Activated CD4-positive, alpha-beta T cell treated with anti-CD3 and anti-CD28 coated beads, Interleukin-2, amount 50 U/mL, for 24 hours (primary cell): ENCODE results near the gene ARIH2.

Source experiments
- DNase-seq, 2 donors: peaks; one replicate each; pipeline ENCODE4 v3.0.0-alpha.2; 2020; ENCODE audit warnings: low read depth in 1 of 2, low spot score in 1 of 2

ARIH2 gene

DNA sequence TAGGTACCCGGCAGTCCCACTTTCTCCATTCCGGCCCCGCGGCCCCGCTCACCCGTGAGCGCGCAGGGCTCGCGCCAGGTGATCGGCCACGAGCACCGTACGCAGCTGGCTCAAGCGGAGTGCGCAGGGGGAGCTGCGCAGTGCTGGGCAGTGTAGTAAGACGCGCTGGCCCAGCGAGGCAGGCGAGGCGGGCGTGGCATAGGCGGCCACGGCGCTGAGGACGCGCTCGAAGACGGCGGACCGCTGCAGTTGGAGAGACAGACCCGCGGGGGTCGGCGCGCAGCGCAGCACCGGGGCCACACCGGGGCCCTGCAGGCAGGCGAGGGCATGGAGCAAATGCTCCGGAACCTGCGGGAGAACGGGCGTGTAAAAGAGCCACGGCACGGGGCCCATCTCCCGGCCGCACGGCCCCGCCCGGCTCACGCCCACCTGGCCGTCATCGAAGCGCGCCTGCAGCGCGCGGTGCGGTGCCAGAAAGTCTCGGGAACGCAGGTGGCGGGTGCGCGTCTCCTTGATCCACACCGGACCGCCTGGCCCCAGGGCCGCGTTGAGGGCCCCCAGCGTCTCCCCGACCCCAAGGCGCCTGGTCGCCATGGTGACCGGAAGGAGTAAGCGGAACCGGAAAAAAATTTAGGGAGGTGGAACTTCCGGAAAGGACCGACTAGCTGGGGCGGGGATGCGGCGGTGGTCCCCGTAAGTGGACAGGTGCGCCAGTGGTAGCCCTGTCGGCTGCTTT, 99.5 kb downstream of the ARIH2 start, which contains the start of gene DALRD3:
Gene DALRD3 (minus strand): TSS at position 610 of the 736 bp plus-strand sequence. CDS start 16 bp downstream, at position 594.
- peak; percentile 41 to 57 for DNase-seq

DNA sequence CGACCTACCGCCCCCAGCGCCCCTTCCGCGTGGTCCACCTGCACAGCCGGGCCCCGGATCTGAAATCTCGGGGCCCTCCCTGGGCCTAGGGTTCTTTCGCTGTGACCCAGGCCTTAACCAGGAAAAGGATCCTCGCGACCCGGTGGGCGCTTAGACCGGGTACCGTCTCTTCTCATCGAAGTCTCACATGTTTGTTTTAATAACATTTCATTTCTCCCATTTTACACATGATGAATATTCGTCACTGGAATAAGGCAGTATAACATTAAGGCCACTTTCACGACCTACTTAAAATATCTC, 100.0 kb downstream of the ARIH2 start:
- no peak for DNase-seq

DNA sequence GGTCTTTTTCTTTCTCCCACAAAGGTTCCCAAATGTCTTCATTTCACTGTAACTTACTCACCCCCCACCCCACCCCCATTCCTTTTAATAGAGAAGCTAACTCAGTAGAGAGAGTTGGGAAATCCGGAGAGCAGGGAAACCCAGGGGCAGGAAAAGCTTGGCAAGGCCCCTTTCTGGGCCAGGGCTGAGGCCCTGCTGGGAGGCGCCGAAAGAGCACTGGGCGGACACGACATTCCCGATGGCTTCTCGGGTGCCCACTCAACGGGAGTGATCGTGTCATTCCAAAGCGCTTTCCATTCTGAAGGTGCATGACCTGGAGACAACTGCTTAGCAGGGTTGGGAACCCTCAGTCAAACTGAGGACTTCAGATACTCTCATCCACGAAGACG, 101.3 kb downstream of the ARIH2 start:
- no peak for DNase-seq

DNA sequence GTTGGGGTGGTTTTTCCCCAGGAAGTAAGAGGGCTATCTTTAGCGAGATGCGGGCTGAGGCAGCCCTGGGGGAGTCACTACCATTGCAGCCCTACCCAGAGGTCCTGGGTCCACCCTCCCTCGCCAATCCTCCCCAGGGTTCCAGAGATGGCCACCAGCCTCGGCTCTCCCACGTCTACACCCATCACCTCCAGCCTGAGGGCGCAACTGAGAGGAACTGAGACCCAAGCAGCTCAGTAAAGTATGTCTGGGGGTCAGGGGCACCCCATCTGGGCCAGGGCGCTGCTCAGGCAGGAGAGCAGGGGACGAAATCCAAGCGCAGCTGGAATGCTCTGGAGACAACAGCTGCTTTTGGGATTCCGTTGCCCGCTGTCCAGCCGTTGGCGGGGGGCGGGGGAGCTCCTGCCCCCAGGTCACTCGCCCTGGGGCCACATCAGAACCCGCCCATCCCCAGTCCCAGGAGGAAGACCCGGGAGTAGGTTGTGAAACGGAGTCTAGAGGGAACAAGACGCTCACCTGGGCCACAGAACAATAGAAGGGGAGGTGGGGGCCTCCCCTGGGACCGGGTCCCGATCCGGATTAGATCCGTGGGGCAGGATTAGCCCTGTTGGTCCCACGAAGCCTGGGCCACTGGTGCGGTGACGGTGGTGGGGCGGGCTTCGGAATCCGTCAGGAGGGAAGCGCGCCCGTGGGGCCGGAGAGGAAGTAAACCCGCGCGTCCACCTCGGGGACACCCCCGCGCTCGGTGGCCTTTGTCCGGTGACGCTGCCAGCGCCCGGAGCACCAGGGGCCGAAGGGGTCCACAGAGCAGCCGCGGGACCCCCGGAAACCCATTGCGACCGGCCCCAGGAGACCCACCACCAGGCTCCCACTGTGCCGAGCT, 101.9 kb downstream of the ARIH2 start:
- no peak for DNase-seq

DNA sequence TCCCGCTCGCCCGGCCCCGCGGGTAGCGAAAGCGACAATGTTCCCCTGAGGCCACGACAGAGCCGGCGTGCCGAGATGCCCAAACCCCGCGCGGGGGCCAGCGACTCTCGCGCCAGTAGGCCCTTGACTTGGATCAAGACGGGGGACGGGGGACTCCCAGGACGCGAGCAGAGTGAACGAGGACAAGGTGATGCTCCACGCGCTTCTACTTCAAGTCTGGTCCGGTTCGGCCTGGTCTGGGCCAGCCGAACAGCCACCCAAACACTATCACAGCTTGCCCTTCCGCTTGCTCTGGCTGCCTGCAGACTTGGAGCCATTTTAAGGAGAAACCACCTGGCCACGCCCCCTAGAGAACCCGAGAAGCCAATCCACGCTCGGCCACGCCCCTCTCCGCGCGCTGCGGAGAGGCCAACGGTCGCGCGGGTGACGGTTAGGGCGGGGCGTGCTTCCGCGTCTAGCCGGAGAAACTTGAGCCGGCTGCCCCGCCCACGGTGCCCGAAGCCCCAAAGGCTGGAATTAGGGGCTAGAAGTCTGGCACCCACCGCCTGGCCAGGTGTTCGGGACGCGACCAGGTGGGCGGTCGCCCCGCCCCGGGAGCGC, 102.7 kb downstream of the ARIH2 start:
- peak; percentile 89 to 97 for DNase-seq

DNA sequence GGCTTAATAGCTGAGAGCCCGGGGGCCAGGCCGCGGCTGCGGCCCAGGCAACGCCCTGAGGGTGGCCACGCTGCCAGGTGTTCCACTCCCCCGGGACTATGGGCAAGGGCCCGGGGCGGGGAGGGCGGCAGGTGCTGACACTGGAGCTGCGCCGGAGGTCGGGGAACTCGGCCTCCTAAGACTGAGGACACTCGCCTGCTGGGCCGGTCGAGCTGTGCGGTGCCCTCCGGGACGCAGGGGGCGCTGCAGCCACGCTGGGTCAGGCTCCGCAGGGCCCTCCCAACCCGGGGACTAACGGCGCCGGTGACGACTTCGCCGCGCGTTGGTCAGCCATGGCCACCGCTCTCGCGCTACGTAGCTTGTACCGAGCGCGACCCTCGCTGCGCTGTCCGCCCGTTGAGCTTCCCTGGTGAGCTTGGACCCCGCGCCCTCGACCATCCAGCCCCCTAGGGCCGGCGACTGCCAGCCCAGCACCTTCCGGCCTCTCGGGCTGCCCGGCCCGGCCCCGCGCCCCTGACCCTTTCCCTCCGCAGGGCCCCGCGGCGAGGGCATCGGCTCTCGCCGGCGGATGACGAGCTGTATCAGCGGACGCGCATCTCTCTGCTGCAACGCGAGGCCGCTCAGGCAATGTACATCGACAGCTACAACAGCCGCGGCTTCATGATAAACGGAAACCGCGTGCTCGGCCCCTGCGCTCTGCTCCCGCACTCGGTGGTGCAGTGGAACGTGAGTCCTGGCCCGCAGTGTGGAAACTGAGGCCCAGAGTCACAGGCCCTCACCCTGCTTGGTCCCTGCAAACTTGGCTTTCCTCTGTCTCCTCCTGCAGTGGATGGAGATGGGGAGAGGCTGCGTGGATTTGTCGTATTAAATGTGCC, 103.4 kb downstream of the ARIH2 start, which contains the start of gene NDUFAF3:
Gene NDUFAF3 (plus strand): TSS at position 309 of the 875 bp plus-strand sequence. CDS start 24 bp downstream, at position 333.
- DNase-seq = peak; percentile 88 to 92

DNA sequence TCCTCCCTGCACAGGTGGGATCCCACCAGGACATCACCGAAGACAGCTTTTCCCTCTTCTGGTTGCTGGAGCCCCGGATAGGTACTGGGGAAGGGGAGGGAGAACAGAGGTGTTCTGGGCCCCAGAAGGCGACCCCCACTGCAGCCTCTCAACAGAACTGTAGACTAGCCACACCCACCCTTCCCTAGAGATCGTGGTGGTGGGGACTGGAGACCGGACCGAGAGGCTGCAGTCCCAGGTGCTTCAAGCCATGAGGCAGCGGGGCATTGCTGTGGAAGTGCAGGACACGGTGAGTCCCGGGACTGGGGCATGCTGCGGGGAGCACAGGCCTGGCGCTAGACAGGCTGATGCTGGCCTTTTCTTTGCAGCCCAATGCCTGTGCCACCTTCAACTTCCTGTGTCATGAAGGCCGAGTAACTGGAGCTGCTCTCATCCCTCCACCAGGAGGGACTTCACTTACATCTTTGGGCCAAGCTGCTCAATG, 104.1 kb downstream of the ARIH2 start:
- no peak for DNase-seq

DNA sequence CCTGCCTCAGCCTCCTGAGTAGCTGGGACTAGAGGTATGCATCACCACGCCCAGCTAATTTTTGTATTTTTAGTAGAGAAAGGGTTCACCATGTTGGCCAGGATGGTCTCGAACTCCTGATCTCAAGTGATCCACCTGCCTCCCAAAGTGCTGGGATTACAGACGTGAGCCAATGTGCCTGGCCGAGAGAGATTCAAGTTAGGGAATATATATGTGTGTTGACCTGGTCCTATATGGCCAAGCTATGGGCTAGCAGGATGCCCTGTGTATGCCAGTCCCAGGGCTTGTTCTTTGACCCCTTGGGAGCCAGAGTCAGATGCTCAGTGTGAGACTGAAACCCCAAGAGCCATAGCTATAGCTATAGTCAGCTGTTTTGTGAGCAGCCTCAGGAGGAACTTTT, 105.1 kb downstream of the ARIH2 start:
- no peak for DNase-seq

DNA sequence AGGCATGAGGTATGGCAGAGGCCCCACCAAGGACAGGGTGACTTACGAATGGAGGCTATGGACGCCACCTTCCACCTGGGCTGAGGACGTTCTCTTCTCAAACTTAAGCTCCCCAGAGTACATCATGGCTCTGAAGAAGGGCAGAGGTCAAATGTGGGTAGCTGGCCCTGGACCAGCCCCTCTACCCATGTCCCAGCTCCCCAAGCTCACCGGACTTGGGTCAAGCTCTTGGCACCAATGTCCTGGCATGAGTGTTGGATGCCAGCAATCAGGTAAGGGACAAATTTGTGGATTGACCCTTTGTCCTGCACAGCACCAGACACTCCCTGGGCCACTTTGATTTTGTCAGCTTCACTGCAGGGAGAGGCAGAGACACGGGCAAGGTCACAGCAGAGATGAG, 105.8 kb downstream of the ARIH2 start:
- DNase-seq = no peak

DNA sequence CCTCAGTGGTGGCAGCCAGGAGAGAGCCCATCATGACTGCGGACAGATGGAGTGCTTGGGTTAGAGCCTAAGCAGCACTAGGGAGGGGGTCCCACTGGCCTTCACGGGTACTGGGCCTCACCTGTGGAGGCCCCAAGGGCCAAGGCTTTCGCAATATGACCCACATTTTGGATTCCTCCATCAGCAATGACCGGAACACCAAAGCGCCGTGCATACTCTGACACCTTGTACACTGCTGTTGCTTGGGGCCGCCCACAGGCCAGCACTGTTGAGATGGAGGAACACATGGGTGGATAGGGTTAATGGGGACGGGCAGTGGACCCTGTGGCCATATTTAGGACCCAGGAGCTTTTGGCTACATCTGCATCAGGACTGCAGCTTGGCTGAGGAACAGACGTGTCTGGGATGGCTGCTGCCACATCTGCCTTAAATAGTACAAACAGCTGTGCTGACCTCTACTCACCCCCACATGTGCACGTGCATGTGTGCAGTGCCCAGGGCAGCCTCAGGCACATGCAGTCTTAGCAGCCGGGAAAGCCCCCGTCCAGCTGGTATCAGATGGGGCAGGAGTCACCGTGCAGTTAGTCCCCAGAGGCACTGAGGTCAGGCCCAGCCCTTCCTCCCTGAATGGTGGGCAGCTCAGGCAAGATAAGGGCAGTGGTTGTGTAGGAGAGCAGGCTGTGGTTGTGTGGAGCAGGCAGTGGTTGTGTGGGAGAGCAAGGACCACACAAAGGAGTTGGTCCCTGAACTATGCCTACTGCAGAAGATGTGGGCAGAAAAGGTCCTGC, 106.6 kb downstream of the ARIH2 start:
- no peak for DNase-seq

DNA sequence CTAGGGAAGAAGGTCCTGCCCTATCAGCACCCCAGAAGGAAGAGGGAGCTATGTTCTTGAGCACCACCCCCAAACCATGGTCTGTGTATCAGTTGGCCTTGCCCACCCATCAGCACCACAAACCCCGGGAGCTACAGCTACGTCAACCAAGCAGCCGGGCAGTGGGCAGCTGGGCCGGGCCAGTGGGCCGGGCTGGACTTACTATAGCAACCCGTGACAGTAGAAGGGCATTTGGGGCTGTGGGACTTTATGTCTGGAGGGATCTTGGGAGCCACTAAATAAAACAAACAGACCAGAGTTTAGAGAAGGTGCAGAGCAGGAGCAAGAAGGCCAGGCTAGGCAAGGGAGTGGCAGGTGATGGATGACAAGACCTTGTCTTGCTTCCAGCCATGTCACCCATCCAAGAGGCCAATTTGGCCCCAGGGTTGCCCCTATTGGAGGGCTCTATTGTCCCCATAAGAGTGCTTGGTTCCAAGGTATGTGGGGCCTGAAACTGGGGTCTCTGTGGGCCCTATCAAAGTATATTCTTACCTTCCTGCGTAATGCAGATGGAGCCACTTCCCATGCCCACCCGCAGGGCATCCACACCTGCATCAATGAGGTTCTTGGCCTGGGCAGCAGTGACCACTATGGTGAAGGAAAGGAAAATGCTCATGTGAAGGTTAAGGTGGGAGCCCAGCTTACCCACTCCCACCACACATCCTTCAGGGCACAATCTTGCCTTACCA, 107.3 kb downstream of the ARIH2 start:
- DNase-seq = no peak

DNA sequence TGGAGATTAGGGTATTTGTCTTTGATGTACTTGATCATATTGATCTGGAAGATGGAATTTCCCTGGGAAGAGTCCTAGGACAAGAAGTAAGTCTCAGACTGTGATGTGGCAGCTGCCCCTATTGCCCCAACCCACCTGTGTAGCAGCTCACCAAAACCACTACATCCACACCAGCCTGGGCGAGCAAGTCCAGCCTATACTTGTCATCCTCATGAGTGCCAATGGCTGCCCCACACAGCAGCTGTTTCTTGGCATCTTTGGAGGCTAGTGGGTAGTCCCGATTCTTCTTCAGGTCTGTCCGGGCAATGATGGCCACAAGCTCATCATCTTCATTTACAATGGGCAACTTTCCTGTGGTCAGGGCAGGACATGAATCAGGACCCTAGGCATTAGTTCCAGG, 107.9 kb downstream of the ARIH2 start:
- DNase-seq = no peak

DNA sequence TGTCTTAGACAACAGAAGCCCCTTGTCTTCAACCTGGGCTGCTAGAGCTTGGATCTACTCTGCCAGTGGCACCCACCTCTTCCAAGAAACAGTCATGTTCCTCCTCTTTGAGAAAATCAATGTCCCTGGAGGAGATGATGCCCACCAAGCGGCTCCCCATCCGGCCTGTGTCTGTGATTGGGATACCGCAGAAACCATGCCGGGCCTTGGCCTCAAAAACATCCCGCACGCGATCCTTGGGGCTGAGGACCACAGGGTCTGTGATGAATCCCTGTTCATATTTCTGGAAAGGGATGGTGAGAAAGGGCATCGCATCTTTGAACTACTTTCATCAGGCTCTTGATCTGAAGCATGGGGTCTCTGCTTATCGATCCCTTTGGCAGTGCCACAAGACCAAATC, 109.0 kb downstream of the ARIH2 start:
- DNase-seq = no peak

DNA sequence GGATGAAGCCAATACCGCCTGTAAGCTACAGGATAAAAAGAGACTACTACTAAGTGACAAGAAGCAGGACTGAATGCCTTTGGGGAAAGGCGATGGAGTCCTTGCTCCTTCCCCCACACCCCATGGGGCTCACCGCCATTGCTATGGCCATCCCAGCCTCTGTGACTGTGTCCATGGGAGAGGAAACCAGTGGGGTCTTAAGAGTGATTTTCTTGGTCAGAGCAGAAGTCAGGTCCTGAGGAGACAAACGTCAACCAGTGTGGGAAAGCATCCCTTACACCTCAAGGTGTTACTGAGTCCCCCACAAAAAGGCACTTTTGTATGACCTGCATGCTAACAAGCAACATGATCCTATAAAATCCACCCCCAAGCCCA, 109.6 kb downstream of the ARIH2 start:
- DNase-seq = no peak

DNA sequence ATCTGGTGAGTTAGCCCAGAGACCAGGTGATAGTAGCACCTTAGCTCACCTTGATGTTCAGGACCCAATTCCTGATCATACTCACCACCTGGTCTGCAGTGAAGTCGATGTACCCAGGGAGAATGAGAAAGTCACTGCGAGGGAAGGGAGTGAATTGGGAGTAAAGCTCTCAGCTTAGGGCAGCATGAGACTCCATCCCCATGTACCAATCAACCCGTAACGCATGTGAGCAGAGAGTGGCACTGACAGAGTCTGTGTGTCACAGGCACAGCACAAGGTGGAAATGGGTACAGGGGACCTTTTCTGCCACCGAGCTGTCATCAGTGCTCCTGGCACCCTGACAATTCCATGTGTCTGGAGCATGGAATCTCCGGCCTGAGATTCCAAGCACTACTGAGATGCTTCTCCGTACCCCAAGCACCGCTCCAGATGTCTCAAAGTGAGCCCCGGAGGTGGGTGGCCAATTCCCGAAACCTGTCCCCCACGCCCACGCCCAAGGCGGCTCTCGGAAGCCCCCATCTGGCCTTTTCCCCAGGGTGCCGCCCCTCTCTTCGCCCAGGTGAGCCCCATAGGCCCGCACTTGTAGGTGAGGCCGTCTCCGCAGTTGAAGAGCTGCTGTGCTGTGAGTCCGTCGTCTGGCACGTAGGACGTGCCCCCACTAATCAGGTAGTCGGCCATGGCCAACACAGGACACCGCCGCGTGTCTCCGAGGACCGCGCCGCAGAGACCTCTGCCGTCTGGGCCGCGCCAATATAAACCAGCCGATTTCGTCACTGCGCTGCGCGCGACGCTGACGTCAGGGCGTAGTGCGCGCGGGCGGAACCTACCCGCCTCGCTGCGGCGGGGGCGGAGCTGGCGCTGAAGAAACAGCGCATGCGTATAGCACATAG, 110.3 kb downstream of the ARIH2 start, which contains the start of gene IMPDH2:
Gene IMPDH2 (minus strand): TSS at position 726 of the 890 bp plus-strand sequence. CDS start 48 bp downstream, at position 678.
- DNase-seq = peak; percentile 89 to 94

DNA sequence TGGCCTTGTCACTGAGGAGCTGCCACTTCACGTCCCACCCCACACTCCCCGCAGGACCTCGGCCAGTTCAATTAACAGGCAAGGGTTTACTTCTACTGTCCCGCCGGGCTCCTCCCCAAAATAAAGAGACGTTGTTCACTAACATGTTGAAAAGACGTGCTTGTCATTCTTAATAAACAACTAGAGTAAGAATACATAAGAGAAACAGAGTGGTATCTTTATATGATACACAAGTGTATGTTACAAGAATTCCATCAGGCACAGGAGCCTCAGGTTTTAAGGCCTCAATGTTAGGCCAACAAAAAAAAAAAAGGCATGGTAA, 110.9 kb downstream of the ARIH2 start:
- DNase-seq = no peak

DNA sequence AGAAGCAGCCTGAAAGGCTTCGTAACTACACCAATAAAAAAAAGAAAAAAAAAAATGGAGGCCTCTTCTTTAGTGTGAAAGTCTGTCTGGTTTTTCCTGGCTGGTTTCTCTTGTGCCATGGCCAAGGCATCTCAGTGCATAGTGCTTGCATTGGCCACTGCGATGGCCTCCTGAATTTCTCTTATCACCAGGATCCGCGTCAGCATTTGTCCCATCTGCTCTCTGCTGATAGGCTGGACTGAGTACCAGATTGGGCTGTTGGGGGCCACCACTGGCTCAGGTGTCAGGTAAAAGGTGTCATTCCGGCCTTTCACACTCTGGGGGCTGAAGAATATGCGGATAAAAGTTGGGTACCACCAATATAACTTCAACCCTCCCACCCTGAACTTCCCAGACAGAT, 111.7 kb downstream of the ARIH2 start:
- DNase-seq = no peak

DNA sequence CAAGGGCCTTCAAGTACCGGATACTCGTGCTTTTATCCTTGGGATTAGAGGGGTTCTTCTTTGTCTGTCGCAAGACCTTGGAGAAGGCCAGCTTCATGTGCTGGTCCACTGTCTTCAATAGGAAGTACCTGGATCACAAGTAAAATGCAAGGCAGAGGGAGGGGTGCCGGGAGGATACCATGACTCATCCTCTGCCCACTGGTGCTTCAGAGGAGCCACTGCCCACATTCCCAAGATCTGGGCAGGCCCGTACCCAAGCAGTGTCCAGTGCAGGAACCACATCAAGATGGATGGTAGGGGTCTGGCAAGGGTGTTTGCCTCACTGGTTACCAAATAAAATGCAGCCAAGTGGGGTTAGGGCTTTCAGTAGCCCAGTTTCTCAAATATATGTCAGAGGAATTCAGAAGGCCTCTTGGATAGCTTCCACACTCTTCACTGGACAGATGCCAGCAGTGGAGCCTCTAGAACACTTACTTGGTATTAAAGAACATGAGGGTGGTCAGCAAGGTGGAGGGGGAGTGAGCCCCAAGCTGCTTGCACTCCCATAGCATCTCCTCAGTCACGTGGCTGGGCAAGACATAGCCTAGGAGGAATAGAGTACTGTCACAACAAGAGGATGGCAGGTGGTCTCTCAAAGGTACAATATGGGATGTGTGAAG, 114.1 kb downstream of the ARIH2 start:
- no peak for DNase-seq
